GM21423 (cell line): ENCODE results near the gene ZNF423.

Experiments used
- ATAC-seq: cut with Tn5 transposase; IDR thresholded peaks from one replicate; pipeline ENCODE4 v1.9.1; 2021; ENCODE audit warnings: mild to moderate bottlenecking, moderate library complexity; ENCODE audit not compliant: unreplicated experiment

The ZNF423 gene

DNA sequence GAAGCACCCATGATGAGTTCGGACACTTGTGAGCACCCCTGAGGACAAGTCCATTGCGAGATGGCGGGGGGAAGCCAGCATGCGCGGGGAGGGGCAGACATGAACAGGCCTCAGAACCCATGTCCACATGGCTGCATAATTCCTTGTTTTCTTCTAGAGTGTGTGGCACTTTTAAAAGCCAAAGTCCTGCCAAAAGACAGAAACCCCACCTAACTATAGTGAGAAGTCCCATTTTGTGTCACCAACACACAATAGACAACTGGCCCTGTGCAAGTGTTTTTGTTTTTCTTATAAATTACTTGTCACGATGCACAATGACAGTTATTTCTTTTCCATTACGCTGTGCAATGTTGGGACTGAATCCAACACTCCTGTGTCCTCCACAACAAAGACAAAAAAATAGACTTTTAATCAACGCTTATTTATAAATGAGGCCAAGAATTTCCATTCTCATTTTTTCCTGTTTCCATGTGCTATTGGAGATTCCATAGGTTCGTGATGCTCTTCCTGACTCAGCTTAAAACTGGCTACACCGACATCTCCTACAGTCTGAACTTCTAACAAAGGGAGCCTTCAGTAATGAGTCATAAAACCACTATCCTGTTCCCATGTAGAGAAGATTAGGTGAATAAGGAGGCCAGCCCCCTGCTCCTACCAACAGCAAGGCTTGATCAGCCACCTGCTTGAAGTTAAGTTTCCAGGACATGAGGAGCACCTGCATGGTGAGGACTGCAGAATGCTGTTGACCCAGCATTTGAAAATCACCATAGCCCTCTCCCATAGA is 98.9 kb downstream of the ZNF423 start:
- no peak for ATAC-seq

DNA sequence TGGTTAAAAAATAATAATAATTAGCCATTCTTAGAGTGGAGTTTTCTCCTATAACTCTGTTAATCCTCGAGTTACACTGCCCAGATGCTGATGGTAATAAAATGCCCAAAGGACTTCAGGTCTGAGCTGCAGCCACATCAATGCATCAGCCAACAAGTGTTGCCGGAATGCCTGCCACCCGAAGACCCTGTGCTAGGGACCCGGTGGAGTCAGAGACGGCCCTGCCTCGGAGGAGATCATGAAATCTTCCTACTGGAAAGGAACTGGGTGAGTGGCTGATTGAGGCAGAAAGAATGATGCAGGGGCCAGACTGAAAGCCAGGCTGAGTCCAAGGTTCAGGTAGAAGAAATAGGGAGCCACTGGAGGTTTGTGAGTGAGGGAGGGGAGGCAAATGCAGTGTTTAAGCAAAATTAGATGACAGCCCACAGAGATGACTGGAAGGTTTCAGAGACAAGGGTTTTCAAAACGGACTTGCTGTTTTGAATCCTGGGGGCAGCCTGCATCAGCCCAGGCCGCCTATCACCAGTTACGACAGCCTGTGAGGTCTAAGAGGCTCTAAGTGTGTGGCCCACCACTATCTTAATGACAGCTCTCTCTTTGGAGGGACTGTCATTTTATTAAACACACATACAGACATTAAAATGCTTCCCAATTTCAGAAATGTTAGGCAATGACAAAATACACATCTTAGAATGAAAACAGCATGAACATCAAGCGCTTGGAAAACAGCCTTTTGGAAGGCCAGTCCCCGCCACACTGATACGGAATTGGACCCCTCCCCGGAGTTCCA is 100.0 kb downstream of the ZNF423 start:
- ATAC-seq, result no peak

DNA sequence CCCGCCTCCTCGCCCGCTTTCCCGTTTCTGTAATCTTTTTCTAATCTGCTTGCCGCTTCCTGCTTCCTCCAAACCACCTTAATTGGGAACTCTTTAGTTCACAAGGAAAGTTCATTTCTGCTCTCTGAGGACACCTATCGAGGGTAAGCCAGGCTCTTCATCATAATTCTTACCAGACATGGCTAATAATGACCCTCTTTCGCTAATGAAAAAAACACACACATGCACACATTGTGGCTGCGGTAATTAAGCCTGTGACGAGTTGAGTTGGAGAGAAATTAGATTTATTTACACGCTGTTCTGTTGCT is 100.6 kb downstream of the ZNF423 start:
- no peak for ATAC-seq

DNA sequence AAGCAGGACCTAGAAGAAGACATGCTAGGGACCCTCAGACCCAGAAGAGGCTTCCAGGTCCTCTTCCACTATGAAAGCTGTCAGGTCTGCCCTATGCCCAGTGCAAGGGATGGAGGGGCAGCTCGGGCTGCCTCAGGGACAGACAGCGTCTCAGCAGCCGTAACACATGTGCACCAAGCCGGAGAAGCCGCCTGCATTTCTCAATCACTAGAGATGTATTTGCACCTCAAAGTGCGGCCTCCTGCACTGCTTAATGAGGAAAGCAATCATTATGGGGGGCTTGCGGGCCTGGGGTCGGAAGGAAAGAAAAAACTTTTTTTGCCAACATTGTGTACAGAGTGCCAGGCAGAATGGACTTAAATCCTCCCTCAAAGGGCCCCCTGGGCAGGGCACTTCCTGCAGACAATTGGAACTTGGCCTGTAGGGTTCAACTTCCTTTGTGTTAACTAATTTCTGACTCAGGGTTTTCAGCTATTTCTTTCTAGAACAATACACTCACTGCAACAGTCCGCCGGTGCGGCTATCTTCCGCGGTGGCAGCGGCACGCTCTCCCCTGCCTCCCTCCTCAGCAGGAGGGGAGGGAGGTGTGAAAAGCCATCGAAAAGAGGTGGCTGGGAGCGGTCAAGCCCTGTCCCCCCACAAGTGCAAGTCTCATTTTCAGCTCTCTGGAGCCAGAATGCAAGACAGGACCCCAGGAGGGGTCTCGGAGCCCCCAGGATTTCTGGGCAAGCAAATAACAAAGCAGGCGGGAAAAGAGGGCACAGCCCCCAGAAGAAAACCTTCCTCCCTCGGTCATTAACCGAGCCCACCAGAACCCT is 101.2 kb downstream of the ZNF423 start:
- no peak for ATAC-seq

GRCh38 chr16:49750341-49751000 is 105.4 kb downstream of the ZNF423 start:
- no peak for ATAC-seq

- ATAC-seq, result no peak
Measured at GRCh38 chr16:49749816-49750215, 106.1 kb downstream of the ZNF423 start.

- no peak for ATAC-seq
Measured at GRCh38 chr16:49748322-49748721, 107.6 kb downstream of the ZNF423 start.

- ATAC-seq, result no peak
Measured at GRCh38 chr16:49747654-49748053, 108.3 kb downstream of the ZNF423 start.

DNA sequence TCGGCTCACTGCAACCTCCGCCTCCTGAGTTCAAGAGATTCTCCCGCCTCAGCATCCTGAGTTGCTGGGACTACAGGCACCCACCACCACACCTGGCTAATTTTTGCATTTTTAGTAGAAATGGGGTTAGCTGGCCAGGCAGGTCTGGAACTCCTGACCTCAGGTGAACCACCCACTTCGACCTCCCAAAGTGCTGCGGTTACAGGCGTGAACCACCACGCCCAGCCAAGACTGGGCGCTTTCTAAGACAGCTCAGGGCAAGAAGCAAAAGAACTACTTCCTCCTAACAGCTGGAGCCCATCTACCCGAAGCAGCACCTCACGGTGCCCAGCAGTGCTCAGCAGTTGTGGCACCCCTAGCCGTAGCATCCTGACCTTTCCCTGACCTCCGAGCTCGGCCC is 109.4 kb downstream of the ZNF423 start:
- no peak for ATAC-seq

DNA sequence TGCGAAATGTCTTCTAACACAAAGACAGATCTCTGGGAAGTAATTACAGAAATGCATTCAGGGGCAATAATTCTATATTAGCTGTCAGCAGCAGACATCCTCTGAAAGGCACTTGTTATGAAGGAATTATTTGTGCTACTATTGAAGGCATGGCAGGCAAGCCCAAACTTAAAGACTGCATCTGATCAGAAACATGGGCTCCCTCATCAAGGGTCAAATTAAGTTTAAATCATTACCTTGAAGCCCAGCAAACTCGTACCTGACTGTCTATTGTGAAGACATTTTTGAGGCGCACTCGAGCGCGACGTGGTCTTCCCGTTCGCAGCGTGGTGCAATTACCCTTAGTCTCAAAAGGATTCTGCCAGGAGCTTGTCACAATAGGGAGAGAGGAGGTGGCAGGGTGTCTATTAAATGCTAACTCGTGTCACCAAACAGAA is 110.6 kb downstream of the ZNF423 start:
- no peak for ATAC-seq

- no peak for ATAC-seq
Measured at GRCh38 chr16:49744244-49745220, 111.4 kb downstream of the ZNF423 start.

GRCh38 chr16:49743658-49744057 is 112.3 kb downstream of the ZNF423 start:
- ATAC-seq, result no peak

DNA sequence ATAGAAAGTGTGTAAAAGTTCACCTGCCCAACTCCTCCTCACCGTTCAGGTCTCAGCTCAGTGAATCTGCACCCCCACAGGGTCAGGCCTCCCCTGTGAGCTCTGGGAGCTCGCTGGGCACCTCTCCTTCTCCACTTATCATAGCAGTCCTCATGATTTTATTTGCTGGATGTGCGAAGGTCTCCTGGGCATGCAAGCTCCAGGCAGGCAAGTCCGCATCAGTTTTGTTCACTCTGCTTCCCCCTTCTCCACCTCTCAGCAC is 112.8 kb downstream of the ZNF423 start:
- no peak for ATAC-seq

DNA sequence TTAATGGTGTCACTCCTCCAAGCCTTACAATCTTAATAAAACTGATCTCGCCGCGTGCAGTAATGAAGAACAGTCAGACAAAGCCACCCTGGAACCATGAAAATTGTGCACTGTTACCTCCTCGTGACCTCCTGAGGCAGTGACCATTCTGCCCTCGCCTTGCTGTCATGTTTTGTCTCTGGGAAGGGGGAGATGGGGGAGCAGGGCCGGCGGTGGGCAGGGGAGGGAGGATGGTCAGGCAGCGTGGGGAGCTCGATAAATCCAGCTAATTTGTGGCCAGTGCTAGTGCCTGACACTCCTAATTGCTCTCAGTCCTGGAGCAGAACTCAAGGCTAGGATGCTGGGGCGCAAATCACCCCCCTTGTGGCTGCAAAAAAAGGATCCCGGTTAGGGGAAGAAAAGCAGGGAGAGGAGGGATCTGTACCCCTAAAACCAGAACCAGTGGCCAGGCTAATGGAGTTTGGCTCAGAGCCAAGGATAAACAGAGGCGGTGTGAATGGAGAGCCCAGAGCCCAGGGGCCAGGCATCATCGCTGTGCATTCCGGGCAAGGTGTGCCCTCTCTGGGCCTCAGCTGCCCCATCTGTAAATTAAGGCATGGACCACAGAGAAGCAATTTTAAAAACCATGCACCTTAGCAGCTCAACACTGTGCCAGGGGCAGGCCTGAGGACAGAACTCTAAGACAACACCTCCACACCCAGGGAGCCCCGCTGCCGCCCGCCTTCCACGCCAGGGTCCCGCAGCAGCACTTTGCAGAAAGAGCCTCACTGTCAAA is 113.3 kb downstream of the ZNF423 start:
- ATAC-seq, result no peak

DNA sequence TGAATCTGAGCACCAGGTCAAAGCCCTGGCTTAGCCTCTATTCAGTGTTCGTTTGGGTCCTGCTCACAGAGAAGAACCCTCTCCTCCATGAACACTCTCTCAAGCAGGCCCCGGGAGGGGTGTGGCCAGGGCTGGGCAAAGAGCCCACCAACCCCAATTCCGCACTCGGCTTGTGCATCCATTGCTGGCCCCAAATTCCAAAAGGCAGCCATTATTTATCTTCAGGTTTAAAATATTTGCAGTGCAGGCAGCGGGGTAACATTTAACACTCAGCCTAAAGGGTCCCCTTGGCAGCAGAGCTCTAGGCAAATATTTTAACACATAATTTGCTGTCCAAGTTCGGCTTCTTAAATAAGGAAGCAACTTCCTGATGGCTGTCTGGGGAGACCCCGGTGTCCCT is 115.7 kb downstream of the ZNF423 start:
- no peak for ATAC-seq

- ATAC-seq, result no peak
Measured at GRCh38 chr16:49739381-49739780, 116.5 kb downstream of the ZNF423 start.

DNA sequence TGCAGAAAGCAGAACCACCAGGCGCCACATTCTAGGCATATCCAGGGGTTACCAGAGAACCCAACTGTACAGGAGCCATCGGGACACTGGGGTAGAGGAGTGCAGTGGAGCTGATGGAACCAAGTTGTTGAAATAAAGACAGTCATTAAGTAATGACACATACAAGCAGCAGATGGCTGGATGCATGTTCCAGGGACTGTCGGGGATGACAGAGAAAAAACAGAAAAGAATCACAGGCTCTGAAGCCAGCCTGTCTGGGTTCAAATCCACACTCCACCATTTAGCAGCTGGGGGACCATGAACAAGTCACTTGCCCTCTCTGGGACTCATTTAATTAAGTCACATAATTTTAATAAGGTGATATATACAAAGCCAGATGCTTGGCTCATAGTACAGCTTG is 117.1 kb downstream of the ZNF423 start:
- ATAC-seq, result no peak

DNA sequence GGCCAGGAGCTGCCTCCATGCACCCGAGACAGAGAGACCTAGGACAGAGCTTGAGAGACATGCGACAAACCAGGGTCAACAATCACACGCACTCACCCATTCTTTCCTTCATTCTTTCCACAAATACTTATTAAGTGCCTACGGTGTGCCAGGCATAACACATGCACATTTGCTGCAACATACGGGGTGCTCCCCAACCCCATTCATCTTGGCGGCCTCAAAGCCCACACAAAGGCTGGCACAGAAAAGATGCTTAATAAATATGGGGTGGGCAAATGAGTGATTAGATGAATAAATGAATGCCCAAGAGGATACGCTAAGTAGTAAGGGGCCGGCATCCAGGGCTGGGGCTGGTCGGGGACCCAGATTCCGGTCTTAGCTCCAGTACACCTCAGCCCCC is 117.9 kb downstream of the ZNF423 start:
- no peak for ATAC-seq

DNA sequence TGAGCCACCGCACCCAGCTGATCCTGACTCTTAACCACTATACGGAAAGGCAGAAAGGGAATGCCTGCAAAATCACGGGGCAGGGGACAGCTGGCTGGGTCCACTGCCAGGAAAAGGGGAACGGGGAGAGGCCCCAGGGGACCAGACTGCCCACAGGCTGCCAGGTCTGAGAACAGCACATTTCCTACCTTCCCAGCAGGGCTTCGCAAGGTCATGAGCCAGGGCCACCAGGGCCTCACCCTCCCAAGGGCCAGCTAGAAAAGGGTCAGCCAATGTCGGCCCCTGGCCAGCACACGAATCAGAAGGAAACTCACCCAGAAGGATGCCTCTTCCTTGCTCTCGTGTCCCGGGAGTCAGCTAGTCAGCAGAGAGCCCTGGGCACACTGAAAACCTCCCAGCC is 118.4 kb downstream of the ZNF423 start:
- ATAC-seq, result no peak
